Left ventricle myocardium inferior (tissue), 1 donor: ENCODE results near the gene NOL4L. TPM values are rescaled to one million over a fixed set of nuclear protein-coding genes. Genes with fewer than 3 reads are reported as not detected.

Experiments used
- DNase-seq: peaks from one replicate; pipeline ENCODE4 v3.0.0-alpha.2; 2020
- H3K27ac ChIP-seq: fragments of 200-600 bp; replicated peaks from 2 replicates; pipeline ENCODE4 v1.8.0; 2021
- H3K27me3 ChIP-seq: fragments of 200-600 bp; 2 replicates; pipeline ENCODE4 v1.8.0; 2021; ENCODE audit warnings: low read depth
- H3K36me3 ChIP-seq: fragments of 200-600 bp; 2 replicates; pipeline ENCODE4 v1.8.0; 2021
- H3K4me1 ChIP-seq: fragments of 200-600 bp; 2 replicates; pipeline ENCODE4 v1.8.0; 2021
- H3K4me3 ChIP-seq: fragments of 200-600 bp; 2 replicates; pipeline ENCODE4 v1.8.0; 2021; ENCODE audit warnings: mild to moderate bottlenecking, moderate library complexity
- H3K9me3 ChIP-seq: fragments of 200-600 bp; replicated peaks from 2 replicates; pipeline ENCODE4 v1.8.0; 2021
- intact Hi-C: fragments of 100-400 bp; cut with micrococcal nuclease; formaldehyde crosslinking; loops from one replicate; pipeline ENCODE4 v1.11.0; 2022
- total RNA-seq: library from RNA; stranded (reverse); fragmentation: NEBNext Ultra II Directional; extraction: Animal tissue kit (Norgen Biotek cat#: 25700); gene quantifications from one replicate; pipeline ENCODE4 v1.2.1, GENCODE V29; 2021
- TF ChIP-seq, protein P1 (sequence below): fragments of 200-600 bp; IDR thresholded peaks from 2 replicates; pipeline ENCODE4 v1.8.0; 2021; ENCODE audit warnings: antibody characterized with exemption, mild to moderate bottlenecking, borderline replicate concordance
- donor health status: DM: no; HTN: yes; CAD: no; lungs with severe emphysema.

NOL4L gene
- total RNA-seq, 1 donor from 2014 or later: 5.6 TPM

DNA sequence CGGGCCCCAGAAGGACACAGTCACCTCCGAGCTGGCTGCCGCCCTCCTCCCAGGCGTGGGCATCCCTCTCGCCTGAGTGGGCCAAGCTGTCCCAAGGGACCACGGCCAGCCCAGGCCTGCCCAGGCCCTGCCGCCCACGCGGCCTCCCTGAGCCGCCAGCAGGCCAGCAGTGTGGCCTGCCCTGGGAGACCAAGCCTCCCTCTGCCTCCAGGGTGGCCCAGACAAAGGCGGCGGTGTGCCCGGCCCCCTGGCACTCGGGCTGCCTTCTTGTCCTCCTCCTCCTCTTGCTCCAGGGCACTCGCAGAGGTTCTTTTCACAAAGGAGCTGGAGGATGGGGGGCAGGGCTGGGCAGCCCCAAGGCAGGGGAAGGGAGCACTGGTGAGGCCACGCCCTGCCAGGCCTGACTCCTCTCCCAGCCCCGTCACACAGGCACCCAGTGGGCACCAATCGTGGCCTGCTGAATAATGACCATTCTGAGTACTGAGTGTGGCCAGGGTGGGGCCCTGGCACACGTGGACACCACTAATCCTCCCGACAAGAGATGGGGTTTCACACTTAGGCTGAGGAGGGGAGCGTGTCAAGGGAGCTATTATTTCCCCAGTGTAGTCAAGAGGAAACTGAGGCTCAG lies 25.3 kb downstream of the NOL4L start:
- Histone ChIP-seq H3K36me3 (no peaks in the 10 kb centered on the region), H3K27me3 (peaks cover 21% of the 10 kb centered on the region), H3K4me1 (no peaks in the 10 kb centered on the region), H3K4me3 (no peak overlapping the region), H3K9me3 (no peaks in the 10 kb centered on the region), H3K27ac (no peak overlapping the region)
- TF ChIP-seq, protein P1, sequence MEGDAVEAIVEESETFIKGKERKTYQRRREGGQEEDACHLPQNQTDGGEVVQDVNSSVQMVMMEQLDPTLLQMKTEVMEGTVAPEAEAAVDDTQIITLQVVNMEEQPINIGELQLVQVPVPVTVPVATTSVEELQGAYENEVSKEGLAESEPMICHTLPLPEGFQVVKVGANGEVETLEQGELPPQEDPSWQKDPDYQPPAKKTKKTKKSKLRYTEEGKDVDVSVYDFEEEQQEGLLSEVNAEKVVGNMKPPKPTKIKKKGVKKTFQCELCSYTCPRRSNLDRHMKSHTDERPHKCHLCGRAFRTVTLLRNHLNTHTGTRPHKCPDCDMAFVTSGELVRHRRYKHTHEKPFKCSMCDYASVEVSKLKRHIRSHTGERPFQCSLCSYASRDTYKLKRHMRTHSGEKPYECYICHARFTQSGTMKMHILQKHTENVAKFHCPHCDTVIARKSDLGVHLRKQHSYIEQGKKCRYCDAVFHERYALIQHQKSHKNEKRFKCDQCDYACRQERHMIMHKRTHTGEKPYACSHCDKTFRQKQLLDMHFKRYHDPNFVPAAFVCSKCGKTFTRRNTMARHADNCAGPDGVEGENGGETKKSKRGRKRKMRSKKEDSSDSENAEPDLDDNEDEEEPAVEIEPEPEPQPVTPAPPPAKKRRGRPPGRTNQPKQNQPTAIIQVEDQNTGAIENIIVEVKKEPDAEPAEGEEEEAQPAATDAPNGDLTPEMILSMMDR: no peak
- DNase-seq: no peak
- intact Hi-C loops: no loop called here

DNA sequence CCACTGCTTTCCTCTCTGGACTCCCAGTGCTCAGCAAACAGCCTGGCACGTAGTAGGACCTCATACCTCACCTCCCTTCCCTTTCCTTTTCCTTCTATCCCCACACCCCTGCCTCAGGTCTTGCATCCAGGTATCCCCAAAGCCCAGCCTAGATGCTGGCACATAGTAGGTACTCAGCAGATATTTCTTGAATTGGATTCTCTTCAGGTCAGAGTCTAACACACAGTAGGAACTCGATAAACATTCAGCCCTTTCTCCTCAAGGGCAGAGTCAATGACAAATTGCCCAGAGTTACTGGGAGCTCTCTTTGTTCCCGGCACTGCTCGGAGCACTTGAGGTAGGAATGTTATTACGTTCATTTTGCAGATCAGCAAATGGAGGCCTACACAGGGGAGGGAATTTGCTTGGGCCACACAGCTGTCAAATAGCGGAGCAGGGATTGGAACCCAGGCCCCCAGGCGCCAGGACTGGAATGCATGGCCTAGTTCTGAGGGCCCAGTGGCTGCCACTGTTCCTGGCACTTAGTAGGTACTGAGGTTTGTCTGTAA lies 25.9 kb downstream of the NOL4L start:
- TF ChIP-seq, protein P1: no peak
- no peak overlapping the region for H3K4me3 ChIP-seq
- no peak overlapping the region for H3K27ac ChIP-seq
- no peak for DNase-seq
- peaks cover 21% of the 10 kb centered on the region for H3K27me3 ChIP-seq
- H3K36me3 ChIP-seq: no peaks in the 10 kb centered on the region
- H3K9me3 ChIP-seq: no peaks in the 10 kb centered on the region
- H3K4me1 ChIP-seq: no peaks in the 10 kb centered on the region
- intact Hi-C loops: no loop called here

DNA sequence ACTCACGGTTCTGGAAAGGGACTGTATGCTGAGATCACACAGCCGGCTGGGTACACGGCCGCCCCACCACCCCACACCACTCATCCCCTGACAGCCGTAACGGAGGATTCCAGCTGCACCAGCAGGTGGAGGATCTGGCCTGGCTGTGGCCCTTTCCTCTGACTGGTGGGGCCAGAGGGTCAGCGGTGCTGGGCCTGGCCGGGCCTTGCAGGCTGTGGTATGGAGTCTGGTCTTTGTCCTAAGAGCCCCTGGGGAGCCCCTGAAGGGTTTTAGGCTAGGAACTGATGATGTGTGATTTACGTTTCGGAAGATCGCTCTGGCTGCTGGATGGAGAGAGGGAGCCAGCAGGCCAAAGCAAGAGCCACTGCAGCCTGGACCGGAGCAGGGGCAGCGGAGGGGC lies 26.6 kb downstream of the NOL4L start:
- Histone ChIP-seq H3K4me3 (no peak overlapping the region), H3K4me1 (no peaks in the 10 kb centered on the region), H3K27me3 (peaks cover 21% of the 10 kb centered on the region), H3K36me3 (no peaks in the 10 kb centered on the region), H3K27ac (no peak overlapping the region), H3K9me3 (no peaks in the 10 kb centered on the region)
- intact Hi-C loops: no loop called here
- TF ChIP-seq, protein P1: no peak
- no peak for DNase-seq

DNA sequence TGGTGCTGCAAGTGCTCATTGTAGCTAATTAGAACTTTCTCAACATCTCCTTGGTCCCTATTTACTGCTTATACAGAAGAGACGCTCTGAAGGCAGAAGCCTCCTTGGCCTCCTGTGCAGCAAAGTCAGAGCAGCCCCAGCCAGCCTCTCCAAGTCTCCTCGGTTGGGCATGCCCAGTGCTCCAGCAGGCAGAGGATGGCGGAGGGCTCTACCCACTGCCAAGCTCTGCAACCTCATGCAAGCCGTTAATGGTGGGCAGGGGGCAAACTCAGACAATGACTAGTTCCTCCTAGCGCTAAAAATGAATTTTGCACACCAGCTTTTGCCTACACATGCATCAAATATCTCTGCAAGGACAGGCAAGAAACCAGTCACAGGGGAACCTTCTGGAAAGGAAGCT lies 27.8 kb downstream of the NOL4L start:
- H3K27ac ChIP-seq: no peak overlapping the region
- no peak for DNase-seq
- intact Hi-C loops: no loop called here

DNA sequence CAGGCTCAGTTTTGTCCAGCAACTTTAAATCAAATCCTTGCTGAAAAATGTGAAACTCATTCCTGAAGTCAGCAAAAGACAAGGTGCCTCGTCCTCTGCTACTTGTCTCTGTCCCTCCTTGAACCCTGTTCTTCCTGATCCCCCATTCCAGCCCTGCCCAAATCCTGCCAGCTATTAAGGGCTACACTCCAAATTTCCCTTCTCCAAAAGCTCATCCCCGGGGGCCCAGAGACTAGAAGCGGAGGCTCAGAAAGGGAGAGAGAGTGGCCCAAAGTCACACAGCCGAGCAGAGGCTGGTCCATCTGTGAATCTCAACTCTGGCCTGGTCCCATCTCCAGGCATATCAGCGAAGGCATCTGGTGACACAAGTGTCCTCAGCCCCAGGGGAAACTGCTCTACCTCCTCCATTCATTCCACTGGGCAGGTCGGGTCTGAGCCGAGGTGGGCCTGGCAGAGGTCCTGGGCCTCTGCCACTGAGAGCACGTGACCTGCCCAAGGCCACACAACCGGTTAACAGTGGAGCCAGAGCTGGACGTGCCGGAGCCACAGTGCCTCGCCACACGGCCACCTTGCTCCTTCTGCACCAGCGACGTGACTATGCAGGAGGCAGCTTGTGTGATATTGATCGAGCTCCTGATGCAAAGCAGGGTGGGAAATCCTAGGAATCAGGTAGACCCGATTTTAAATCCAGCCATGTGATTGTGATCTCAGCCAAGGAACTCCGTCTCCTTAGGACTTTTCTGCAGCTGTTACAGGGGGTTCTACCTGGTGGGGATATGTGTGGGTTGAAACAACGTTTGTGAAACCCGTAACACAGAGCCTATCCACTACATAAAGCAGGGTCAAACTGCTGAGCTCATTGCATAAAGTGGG lies 28.6 kb downstream of the NOL4L start:
- H3K27ac ChIP-seq: no peak overlapping the region
- TF ChIP-seq, protein P1: no peak
- peaks cover 21% of the 10 kb centered on the region for H3K27me3 ChIP-seq
- no peaks in the 10 kb centered on the region for H3K9me3 ChIP-seq
- no peaks in the 10 kb centered on the region for H3K4me1 ChIP-seq
- no peak for DNase-seq
- H3K36me3 ChIP-seq: no peaks in the 10 kb centered on the region
- intact Hi-C loops: no loop called here
- no peak overlapping the region for H3K4me3 ChIP-seq

More for the DNA sequence above, 27.8 kb downstream of the NOL4L start:
- Histone ChIP-seq H3K4me1 (no peaks in the 10 kb centered on the region), H3K4me3 (no peak overlapping the region), H3K9me3 (no peaks in the 10 kb centered on the region), H3K36me3 (no peaks in the 10 kb centered on the region), H3K27me3 (peaks cover 21% of the 10 kb centered on the region)
- TF ChIP-seq, protein P1: no peak
